Measurements from ENCODE around the gene DGKI. TPM values are rescaled to one million over a fixed set of nuclear protein-coding genes. Genes with fewer than 3 reads are reported as not detected.

DGKI gene
- total RNA-seq, 1 experiment from 2014 or later, result 0.55 TPM

GRCh38 chr7:137492889-137493288 lies 353.9 kb downstream of the DGKI start:
- Histone ChIP-seq H4K8ac (replicated peaks; ENCODE audit: insufficient read length, low read depth, low read length) (no peak overlapping the region), H4K5ac (ENCODE audit: insufficient read length, low read depth, low read length) (no peak overlapping the region), H2BK5ac (ENCODE audit: insufficient read length, low read length) (no peak overlapping the region), H2BK120ac (ENCODE audit: low read depth, low read length, poor library complexity, severe bottlenecking) (no peak overlapping the region), H3K79me1 (ENCODE audit: insufficient read depth, low read depth, low read length, poor library complexity, severe bottlenecking) (no peaks in the 10 kb centered on the region), H3K23me2 (ENCODE audit: insufficient read length, low read depth, low read length, poor library complexity, severe bottlenecking) (no peaks in the 10 kb centered on the region), H3K14ac (ENCODE audit: insufficient read depth, low read length) (no peak overlapping the region), H2AK5ac (ENCODE audit: insufficient read length, low read length) (no peak overlapping the region), H2AFZ (ENCODE audit: low read length) (no peak overlapping the region), H2BK15ac (ENCODE audit: low read depth, low read length) (no peak overlapping the region), H3T11ph (ENCODE audit: low read length) (no peak overlapping the region), H3K4me2 (ENCODE audit: insufficient read depth, insufficient read length, low read length) (no peak overlapping the region), H2BK12ac (ENCODE audit: insufficient read length, low read depth, low read length) (no peak overlapping the region), H3K27me3 (ENCODE audit: insufficient read depth, low read length) (no peaks in the 10 kb centered on the region), H3K18ac (ENCODE audit: insufficient read length, low read depth, low read length) (no peak overlapping the region), H3K4ac (ENCODE audit: low read depth, low read length) (no peak overlapping the region), H3K79me2 (ENCODE audit: insufficient read depth, low read length) (no peaks in the 10 kb centered on the region), H3K27ac (ENCODE audit: insufficient read length, low read depth, low read length) (no peak overlapping the region), H4K91ac (ENCODE audit: insufficient read length, low read depth, low read length) (no peak overlapping the region), H4K20me1 (ENCODE audit: control insufficient read depth, insufficient read depth, insufficient read length) (no peaks in the 10 kb centered on the region), H3K9ac (ENCODE audit: extremely low read depth, insufficient read length, low read length) (no peak overlapping the region), H2BK20ac (ENCODE audit: low read depth, low read length, poor library complexity, severe bottlenecking) (no peak overlapping the region), H3K4me1 (ENCODE audit: insufficient read depth, low read length) (no peaks in the 10 kb centered on the region), H3K23ac (ENCODE audit: insufficient read length, low read depth, low read length) (no peak overlapping the region), H3K9me3 (ENCODE audit: control insufficient read depth, low read depth, low read length) (peaks cover 5% of the 10 kb centered on the region), H3K56ac (ENCODE audit: insufficient read length, low read depth, low read length) (no peak overlapping the region)
- H3K4me1 Mint-ChIP-seq, result peaks cover 5 to 8% of the 10 kb centered on the region in 2 experiments
- H3K9me3 Mint-ChIP-seq, result peaks cover 11 to 19% of the 10 kb centered on the region in 2 experiments
- no CpG with 5 or more reads among the region's 6 CpGs for WGBS (ENCODE audit: extremely low coverage, insufficient read length, low lambda C conversion rate)
- no peak for TF ChIP-seq CTCF (conservative IDR thresholded peaks at IDR 0.05)
- no peaks in the 10 kb centered on the region for H3K27me3 Mint-ChIP-seq (ENCODE audit: low read depth)
- peaks cover 5 to 13% (median 11%) of the 10 kb centered on the region in 3 experiments for H3K36me3 Mint-ChIP-seq (ENCODE audit: insufficient read depth in 1 of 3, low read depth in 3 of 3)
- no peak for DNase-seq
- no peak overlapping the region; a peak in 1 of 7 replicates for H3K27ac Mint-ChIP-seq
- H3K4me3 Mint-ChIP-seq, result no peak overlapping the region
